Naive thymus-derived CD4-positive, alpha-beta T cell (primary cell): ENCODE data around the gene CD52. TPM values are rescaled to one million over a fixed set of nuclear protein-coding genes. Genes with fewer than 3 reads are reported as not detected.

Experiments
- ATAC-seq: fragments of 150-1000 bp; cut with Tn5 transposase; 2 replicates; pipeline ENCODE4 v1.10.0; 2021; ENCODE audit warnings: mild to moderate bottlenecking, moderate library complexity
- CTCF ChIA-PET: fragments of 350-600 bp; sonication (Branson Sonifier 250); formaldehyde crosslinking; loops from one replicate; lab custom pipeline; 2021; ENCODE audit warnings: antibody characterized with exemption; lab: Charles Lee
- POLR2A ChIA-PET: fragments of 350-600 bp; sonication (Branson Sonifier 250); formaldehyde crosslinking; loops from one replicate; lab custom pipeline; 2021; ENCODE audit warnings: antibody characterized with exemption, inconsistent platforms; lab: Charles Lee
- DNase-seq, 9 donors: peaks; one replicate each; pipeline versions ENCODE4 v3.0.0 to v3.0.0-alpha.2; 2020 to 2022; ENCODE audit warnings: mixed read lengths in 1 of 9
- H3K27ac ChIP-seq: one replicate; pipeline ENCODE4 v1.7.0; 2013; ENCODE audit warnings: mild to moderate bottlenecking, low read depth, low read length, moderate library complexity
- H3K27me3 ChIP-seq, 2 donors: one replicate each; pipeline ENCODE4 v1.7.0; 2013; ENCODE audit warnings: low read length in 2 of 2, mild to moderate bottlenecking in 2 of 2, moderate library complexity in 2 of 2; ENCODE audit not compliant: control insufficient read depth in 2 of 2, insufficient read depth in 2 of 2
- H3K36me3 ChIP-seq, 3 experiments: 1 replicate in 2 of 3; 2 replicates in 1 of 3; pipeline ENCODE4 v1.7.0; 2013; ENCODE audit warnings: low read length in 3 of 3, mild to moderate bottlenecking in 3 of 3, moderate library complexity in 1 of 3; ENCODE audit not compliant: insufficient read depth in 3 of 3, control insufficient read depth in 2 of 3
- H3K4me1 ChIP-seq, 2 donors: one replicate each; pipeline ENCODE4 v1.7.0; 2013; ENCODE audit warnings: low read length in 2 of 2, mild to moderate bottlenecking in 2 of 2, moderate library complexity in 1 of 2; ENCODE audit not compliant: control insufficient read depth in 2 of 2, insufficient read depth in 2 of 2
- H3K4me3 ChIP-seq: 2 replicates; pipeline ENCODE4 v1.7.0; 2013; ENCODE audit warnings: mild to moderate bottlenecking, low read length
- H3K9me3 ChIP-seq, 3 experiments: 1 replicate in 2 of 3; 2 replicates in 1 of 3; pipeline ENCODE4 v1.7.0; 2013; ENCODE audit warnings: low read length in 3 of 3; ENCODE audit not compliant: control insufficient read depth in 2 of 3
- H3K27ac Mint-ChIP-seq, 9 donors: one replicate each; pipeline ENCODE4 v1.8.0; 2020 to 2022; ENCODE audit warnings: mixed read lengths in 9 of 9, mild to moderate bottlenecking in 8 of 9, moderate library complexity in 5 of 9, inconsistent platforms in 2 of 9
- H3K27me3 Mint-ChIP-seq, 5 donors: one replicate each; pipeline ENCODE4 v1.8.0; 2021 to 2022; ENCODE audit warnings: mixed read lengths in 5 of 5, mild to moderate bottlenecking in 1 of 5
- H3K36me3 Mint-ChIP-seq, 5 donors: one replicate each; pipeline ENCODE4 v1.8.0; 2020 to 2022; ENCODE audit warnings: mixed read lengths in 5 of 5, mild to moderate bottlenecking in 3 of 5, inconsistent platforms in 1 of 5
- H3K4me1 Mint-ChIP-seq, 7 donors: one replicate each; pipeline ENCODE4 v1.8.0; 2020 to 2022; ENCODE audit warnings: mixed read lengths in 7 of 7, mild to moderate bottlenecking in 3 of 7, inconsistent platforms in 1 of 7
- H3K4me3 Mint-ChIP-seq, 10 donors: one replicate each; pipeline ENCODE4 v1.8.0; 2020 to 2022; ENCODE audit warnings: mild to moderate bottlenecking in 10 of 10, mixed read lengths in 10 of 10, moderate library complexity in 6 of 10, inconsistent platforms in 2 of 10
- H3K9me3 Mint-ChIP-seq, 11 donors: one replicate each; pipeline ENCODE4 v1.8.0; 2020 to 2022; ENCODE audit warnings: mixed read lengths in 11 of 11, mild to moderate bottlenecking in 4 of 11, inconsistent platforms in 1 of 11, moderate library complexity in 1 of 11
- intact Hi-C, 2 donors: fragments of 100-400 bp; cut with micrococcal nuclease; formaldehyde crosslinking; loops; one replicate each; pipeline ENCODE4 v1.15.1; 2023
- polyA plus RNA-seq, 2 donors: library from polyadenylated mRNA; unstranded; fragments of 300-500 nt; fragmentation: Illumina TruSeq; gene quantifications; one replicate each; pipeline ENCODE4 v1.2.3, GENCODE V29; 2021
- total RNA-seq, 6 experiments: library from RNA in 5 of 6; stranded (reverse) in 5 of 6; gene quantifications; 1 replicate in 5 of 6; 2 replicates in 1 of 6; pipeline ENCODE4 v1.2.3 and lab custom pipeline; 2021 to 2026

The CD52 gene
- total and polyA plus RNA-seq, 7 experiments from 2014 or later: 719 to 8,133 (median 1,178) TPM

DNA sequence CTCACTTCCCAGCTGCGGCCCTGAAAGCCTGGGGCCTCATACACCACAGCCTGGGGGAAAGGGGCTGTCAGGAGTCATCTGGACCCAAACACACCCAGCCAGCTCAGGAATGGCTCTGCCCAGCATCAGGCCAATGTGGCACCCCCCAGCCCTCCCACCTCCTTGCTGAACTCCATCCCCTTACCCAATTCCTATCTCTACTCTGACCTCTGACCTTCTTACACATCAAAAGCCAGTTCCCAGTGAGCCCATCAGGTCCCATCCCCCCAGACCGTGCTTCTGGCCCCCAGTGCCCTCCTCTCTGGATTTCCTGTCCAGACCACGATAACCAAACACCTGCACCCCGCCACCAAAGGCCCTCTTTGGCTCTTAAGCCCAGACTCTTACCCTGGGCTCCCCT is 19.9 kb downstream of the CD52 start:
- H3K36me3 ChIP-seq: no peaks in the 10 kb centered on the region
- POLR2A ChIA-PET: interaction anchor here (1.0 to 1.8 kb wide), 4 partner anchors 11 to 20 kb away, joined by 3 to 7 read pairs (median 4); partner anchors contain the start of gene CD52
- H3K4me1 ChIP-seq: peaks cover 5 to 7% of the 10 kb centered on the region in 2 donors
- intact Hi-C loops: loop anchor here in 1 of 2 donors (2.0 to 5.0 kb wide), 3 partner anchors 17 to 40 kb away; no protein-coding TSS in a partner anchor
- peak overlapping the region in 2 of 9 donors; percentile 38 to 77 for H3K27ac Mint-ChIP-seq
- peaks cover 0 to 13% (median 10%) of the 10 kb centered on the region in 7 donors for H3K4me1 Mint-ChIP-seq
- peak overlapping the region in 6 of 10 donors; percentile 40 to 90 (median 63) for H3K4me3 Mint-ChIP-seq
- H3K4me3 ChIP-seq: no peak overlapping the region
- H3K36me3 Mint-ChIP-seq: no peaks in the 10 kb centered on the region
- DNase-seq (no peak), ATAC-seq (no peak)
- no peaks in the 10 kb centered on the region for H3K9me3 ChIP-seq
- H3K27me3 Mint-ChIP-seq: peaks cover 0 to 28% (median 0%) of the 10 kb centered on the region in 5 donors
- peaks cover 0 to 2% (median 0%) of the 10 kb centered on the region in 11 donors for H3K9me3 Mint-ChIP-seq
- no peak overlapping the region for H3K27ac ChIP-seq
- H3K27me3 ChIP-seq: no peaks in the 10 kb centered on the region
- CTCF ChIA-PET: interaction anchor here (1.1 kb wide), 1 partner anchor 26 kb away, joined by 4 read pairs; no protein-coding TSS in a partner anchor

DNA sequence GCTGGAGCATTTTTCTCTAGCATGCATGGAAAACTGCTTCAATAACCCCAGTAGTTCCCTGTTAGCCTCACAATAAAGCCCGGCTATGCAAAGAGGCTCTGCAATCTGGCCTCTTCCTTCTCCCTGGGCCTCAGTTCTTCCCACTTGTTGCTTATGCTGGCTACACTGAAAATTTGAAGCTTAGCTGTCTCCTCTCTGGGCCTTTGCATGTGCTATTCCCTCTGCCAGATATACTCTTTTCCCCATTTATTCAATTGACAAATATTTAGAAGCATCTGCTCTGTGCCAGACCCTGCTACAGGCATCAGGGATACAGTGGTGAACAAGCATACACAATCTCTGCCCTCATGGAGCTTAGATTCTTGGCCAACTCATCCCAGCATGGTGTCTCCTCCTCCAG is 20.9 kb downstream of the CD52 start:
- Histone ChIP-seq H3K4me3 (no peak overlapping the region), H3K36me3 (no peaks in the 10 kb centered on the region), H3K4me1 (peaks cover 5 to 7% of the 10 kb centered on the region in 2 donors), H3K27me3 (no peaks in the 10 kb centered on the region), H3K9me3 (no peaks in the 10 kb centered on the region), H3K27ac (no peak overlapping the region)
- no peak for DNase-seq
- POLR2A ChIA-PET: interaction anchor here (0.6 to 1.8 kb wide), 6 partner anchors 12 to 93 kb away, joined by 3 to 7 read pairs (median 5); partner anchors contain the start of genes CD52 and DHDDS
- peaks cover 0 to 28% (median 0%) of the 10 kb centered on the region in 5 donors for H3K27me3 Mint-ChIP-seq
- ATAC-seq: no peak
- no peak overlapping the region for H3K4me3 Mint-ChIP-seq
- peaks cover 0 to 13% (median 10%) of the 10 kb centered on the region in 7 donors for H3K4me1 Mint-ChIP-seq
- peaks cover 0 to 2% (median 0%) of the 10 kb centered on the region in 11 donors for H3K9me3 Mint-ChIP-seq
- no peaks in the 10 kb centered on the region for H3K36me3 Mint-ChIP-seq
- CTCF ChIA-PET: interaction anchor here (0.8 kb wide), 1 partner anchor 26 kb away, joined by 4 read pairs; no protein-coding TSS in a partner anchor
- peak overlapping the region in 5 of 9 donors; percentile 15 to 72 (median 48) for H3K27ac Mint-ChIP-seq
- intact Hi-C loops: loop anchor here in 1 of 2 donors (5.0 kb wide), 1 partner anchor 39 kb away; no protein-coding TSS in a partner anchor

DNA sequence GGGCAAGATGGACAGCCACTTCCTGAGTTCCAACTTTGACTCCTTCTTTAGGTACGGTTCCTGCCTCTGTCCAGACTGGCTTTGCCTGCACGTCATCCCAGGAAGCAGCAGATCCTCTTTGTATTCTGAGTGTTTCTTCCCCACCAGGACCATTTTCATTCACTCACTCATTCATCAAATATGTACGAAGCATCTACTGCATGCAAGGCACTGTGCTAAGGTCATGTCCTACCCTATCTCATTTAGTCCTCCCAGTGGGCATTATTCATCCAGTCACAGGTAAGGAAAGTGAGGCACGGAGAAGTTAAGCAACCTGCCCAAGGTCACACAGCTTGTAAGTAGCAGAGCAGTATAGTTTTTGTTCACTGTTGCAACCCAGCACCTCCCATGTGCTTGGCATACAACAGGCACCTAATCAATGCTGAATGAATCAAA is 22.3 kb downstream of the CD52 start:
- H3K36me3 Mint-ChIP-seq: no peaks in the 10 kb centered on the region
- no peaks in the 10 kb centered on the region for H3K9me3 ChIP-seq
- no peaks in the 10 kb centered on the region for H3K36me3 ChIP-seq
- peaks cover 5% of the 10 kb centered on the region in 2 donors for H3K4me1 ChIP-seq
- H3K27ac Mint-ChIP-seq: no peak overlapping the region
- H3K27me3 ChIP-seq: no peaks in the 10 kb centered on the region
- no peak for DNase-seq
- peaks cover 0 to 20% (median 0%) of the 10 kb centered on the region in 5 donors for H3K27me3 Mint-ChIP-seq
- H3K4me3 Mint-ChIP-seq: peak overlapping the region in 1 of 10 donors; percentile 5
- H3K27ac ChIP-seq: no peak overlapping the region
- POLR2A ChIA-PET: no interaction called here
- H3K9me3 Mint-ChIP-seq: peaks cover 0 to 2% (median 0%) of the 10 kb centered on the region in 11 donors
- no peak for ATAC-seq
- peaks cover 0 to 13% (median 9%) of the 10 kb centered on the region in 7 donors for H3K4me1 Mint-ChIP-seq
- CTCF ChIA-PET: no interaction called here
- intact Hi-C loops: no loop called here
- no peak overlapping the region for H3K4me3 ChIP-seq

DNA sequence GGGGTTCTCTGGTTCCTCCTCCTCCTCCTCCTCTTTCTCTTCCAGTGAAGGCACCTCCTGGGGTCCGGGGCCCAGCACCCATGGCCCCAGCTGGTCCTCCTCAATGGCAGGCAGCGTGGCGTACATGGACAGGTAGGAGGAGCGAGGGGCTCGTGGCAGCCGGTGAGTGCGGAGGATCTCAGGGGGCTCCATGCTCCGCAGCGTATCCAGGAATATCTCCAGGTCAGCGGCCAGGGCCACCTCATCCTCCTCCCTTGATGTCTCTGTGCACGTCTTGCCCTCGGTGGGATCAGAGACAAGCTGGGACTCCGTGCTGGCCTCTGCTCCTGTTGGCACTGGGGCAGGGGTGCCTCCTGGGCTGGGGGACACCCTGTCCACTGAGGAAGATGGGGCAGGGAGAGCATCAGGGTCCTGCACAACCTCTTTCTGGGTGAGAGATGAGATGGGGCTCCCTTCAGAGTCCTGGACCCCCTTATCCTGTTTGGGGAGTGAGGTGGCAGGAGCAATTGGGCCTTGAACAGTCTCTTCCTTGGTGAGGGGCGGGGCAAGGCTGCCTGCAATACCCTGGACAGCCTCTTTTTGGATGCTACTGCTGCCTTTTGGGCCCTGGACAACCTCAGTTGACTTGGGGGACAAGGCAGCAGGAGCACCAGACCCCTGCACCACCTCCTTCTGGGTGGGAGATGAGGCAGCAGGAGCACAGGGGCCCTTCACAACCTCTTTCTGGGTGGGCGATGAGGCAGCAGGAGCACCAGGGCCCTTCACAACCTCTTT is 26.6 kb downstream of the CD52 start:
- Histone ChIP-seq H3K4me1 (no peaks in the 10 kb centered on the region), H3K9me3 (no peaks in the 10 kb centered on the region), H3K27ac (no peak overlapping the region), H3K27me3 (no peaks in the 10 kb centered on the region), H3K4me3 (no peak overlapping the region), H3K36me3 (no peaks in the 10 kb centered on the region)
- Mint-ChIP-seq H3K27me3 (peaks cover 0 to 9% (median 0%) of the 10 kb centered on the region in 5 donors), H3K4me3 (no peak overlapping the region), H3K4me1 (no peaks in the 10 kb centered on the region), H3K36me3 (no peaks in the 10 kb centered on the region), H3K9me3 (no peaks in the 10 kb centered on the region), H3K27ac (no peak overlapping the region)
- intact Hi-C loops: no loop called here
- CTCF ChIA-PET: no interaction called here
- DNase-seq (no peak), ATAC-seq (no peak)
- POLR2A ChIA-PET: no interaction called here

DNA sequence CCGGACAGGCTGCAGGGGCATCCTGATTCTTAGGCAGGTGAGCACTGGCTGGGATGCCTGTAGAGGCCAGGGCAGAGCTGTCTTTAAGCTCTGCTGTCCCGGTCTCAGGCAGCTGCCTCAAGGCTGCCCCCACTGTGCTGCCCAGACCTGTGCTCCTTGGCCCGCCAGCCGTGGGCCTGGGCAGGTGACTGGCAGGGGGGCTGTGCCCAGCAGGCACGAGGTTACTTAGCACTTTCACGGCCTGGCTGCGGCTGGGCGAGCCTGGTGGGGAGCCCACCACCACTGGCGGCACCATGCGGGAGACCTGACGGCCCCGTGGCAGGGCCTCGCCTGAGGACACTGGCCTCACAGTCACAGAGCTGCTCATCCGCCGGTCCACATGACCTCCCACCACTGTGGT is 28.0 kb downstream of the CD52 start:
- Histone ChIP-seq H3K27me3 (no peaks in the 10 kb centered on the region), H3K27ac (no peak overlapping the region), H3K9me3 (no peaks in the 10 kb centered on the region), H3K36me3 (no peaks in the 10 kb centered on the region), H3K4me1 (no peaks in the 10 kb centered on the region), H3K4me3 (no peak overlapping the region)
- DNase-seq: no peak
- no peak overlapping the region for H3K27ac Mint-ChIP-seq
- POLR2A ChIA-PET: no interaction called here
- CTCF ChIA-PET: no interaction called here
- no peak for ATAC-seq
- H3K9me3 Mint-ChIP-seq: no peaks in the 10 kb centered on the region
- peaks cover 0 to 5% (median 0%) of the 10 kb centered on the region in 5 donors for H3K27me3 Mint-ChIP-seq
- intact Hi-C loops: no loop called here
- no peaks in the 10 kb centered on the region for H3K4me1 Mint-ChIP-seq
- no peak overlapping the region for H3K4me3 Mint-ChIP-seq
- no peaks in the 10 kb centered on the region for H3K36me3 Mint-ChIP-seq

DNA sequence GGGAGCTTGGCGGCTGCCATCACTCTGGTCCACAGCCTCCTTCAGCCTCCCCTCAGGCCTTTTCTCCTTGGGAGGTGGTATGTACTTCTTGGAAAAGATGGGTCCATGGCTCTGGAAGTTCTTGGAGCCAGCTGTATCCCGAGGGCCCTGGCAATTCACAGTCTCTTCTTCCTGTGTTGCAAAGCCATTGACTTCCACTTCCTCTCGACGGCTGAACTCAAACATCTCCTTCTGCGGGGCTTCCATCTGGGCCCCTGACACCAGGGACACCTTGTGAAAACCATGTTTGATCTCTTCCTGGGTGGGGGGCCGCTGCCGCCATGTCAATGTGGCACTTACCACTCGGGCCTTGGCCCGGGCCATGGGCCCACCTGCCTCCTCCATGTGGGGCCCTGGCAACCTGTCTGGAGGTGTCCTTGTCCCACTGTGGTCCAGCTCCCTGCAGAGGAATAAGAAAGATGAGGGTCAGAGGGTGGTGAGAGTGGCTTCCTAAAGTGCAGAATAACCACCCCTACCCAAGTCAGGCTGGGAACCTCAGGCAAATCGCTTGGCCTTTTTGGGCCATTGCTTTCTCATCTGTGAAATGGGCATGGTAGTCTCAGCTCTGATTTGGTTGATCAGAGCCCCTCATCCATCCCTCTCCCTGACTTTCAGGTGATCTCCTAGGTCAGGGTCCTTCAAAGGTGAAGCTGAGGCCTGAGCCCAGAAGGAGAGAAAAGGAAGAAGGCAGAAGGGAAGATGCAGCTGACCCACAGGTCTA is 28.7 kb downstream of the CD52 start:
- Histone ChIP-seq H3K4me1 (no peaks in the 10 kb centered on the region), H3K9me3 (no peaks in the 10 kb centered on the region), H3K4me3 (no peak overlapping the region), H3K27me3 (no peaks in the 10 kb centered on the region), H3K27ac (no peak overlapping the region), H3K36me3 (no peaks in the 10 kb centered on the region)
- H3K27ac Mint-ChIP-seq: peak overlapping the region in 1 of 9 donors; percentile 45
- DNase-seq (no peak), ATAC-seq (no peak)
- no peaks in the 10 kb centered on the region for H3K36me3 Mint-ChIP-seq
- ChIA-PET CTCF (interaction anchor here (0.8 to 1.5 kb wide), 3 partner anchors 18 to 72 kb away, joined by 3 to 4 read pairs (median 3); no protein-coding TSS in a partner anchor), POLR2A (no interaction called here)
- H3K9me3 Mint-ChIP-seq: no peaks in the 10 kb centered on the region
- H3K4me3 Mint-ChIP-seq: no peak overlapping the region
- intact Hi-C loops: no loop called here
- H3K4me1 Mint-ChIP-seq: no peaks in the 10 kb centered on the region
- peaks cover 0 to 5% (median 0%) of the 10 kb centered on the region in 5 donors for H3K27me3 Mint-ChIP-seq
